ENCODE data around the gene NAPB. TPM values are rescaled to one million over a fixed set of nuclear protein-coding genes. Genes with fewer than 3 reads are reported as not detected.

The NAPB gene
- total RNA-seq, 4 donors from 2014 or later = 4.0 to 20.5 (median 12.0) TPM

DNA sequence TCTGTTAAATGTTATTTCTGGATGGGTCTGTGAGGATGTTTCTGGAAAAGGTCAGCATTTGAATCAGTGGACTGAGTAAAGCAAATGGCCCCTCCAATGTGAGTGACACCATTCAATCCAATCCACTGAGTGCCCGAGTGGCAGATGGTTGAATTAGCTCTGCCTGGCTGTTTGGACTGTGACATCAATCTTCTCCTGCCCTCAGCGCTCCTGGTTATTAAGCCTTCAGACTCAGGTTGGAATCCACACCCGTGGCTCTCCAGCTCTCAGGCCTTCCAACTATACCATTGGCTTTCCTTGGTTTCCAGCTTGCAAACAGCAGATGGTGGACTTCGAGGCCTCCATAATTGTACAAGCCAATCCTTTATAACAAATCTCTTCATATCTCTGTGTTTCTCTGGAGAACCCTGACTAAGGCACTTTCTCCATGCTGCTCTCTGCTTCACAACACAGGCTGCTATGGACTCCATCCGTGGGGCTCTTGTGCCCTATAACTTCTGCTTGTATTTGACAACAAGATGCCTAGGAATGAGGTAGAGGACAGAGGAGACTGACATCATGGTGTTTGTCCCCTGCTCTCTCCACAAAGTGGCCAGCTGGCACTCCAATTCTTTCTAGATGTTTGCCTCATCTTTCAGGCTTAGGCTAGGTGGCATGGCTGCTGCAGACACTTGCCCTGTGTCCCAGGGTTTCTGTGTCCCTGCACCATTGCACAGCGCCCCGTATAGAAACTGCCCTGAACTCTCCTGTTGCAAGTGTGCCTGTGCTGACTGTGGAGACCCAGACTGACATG lies 13.4 kb upstream of the NAPB start:
- Histone ChIP-seq H3K27me3 (no peaks in the 10 kb centered on the region), H3K9me3 (no peaks in the 10 kb centered on the region), H3K4me1 (peaks cover 0 to 7% (median 3%) of the 10 kb centered on the region in 4 donors), H3K27ac (no peak overlapping the region), H3K36me3 (no peaks in the 10 kb centered on the region), H3K4me3 (no peak overlapping the region)
- DNase-seq = no peak
- TF ChIP-seq POLR2AphosphoS5 (IDR thresholded peaks at IDR 0.05) (no peak), POLR2A (IDR thresholded peaks at IDR 0.05) (no peak), EP300 (IDR thresholded peaks at IDR 0.05; ENCODE audit: low read depth) (no peak)
- TF ChIP-seq, protein P1, sequence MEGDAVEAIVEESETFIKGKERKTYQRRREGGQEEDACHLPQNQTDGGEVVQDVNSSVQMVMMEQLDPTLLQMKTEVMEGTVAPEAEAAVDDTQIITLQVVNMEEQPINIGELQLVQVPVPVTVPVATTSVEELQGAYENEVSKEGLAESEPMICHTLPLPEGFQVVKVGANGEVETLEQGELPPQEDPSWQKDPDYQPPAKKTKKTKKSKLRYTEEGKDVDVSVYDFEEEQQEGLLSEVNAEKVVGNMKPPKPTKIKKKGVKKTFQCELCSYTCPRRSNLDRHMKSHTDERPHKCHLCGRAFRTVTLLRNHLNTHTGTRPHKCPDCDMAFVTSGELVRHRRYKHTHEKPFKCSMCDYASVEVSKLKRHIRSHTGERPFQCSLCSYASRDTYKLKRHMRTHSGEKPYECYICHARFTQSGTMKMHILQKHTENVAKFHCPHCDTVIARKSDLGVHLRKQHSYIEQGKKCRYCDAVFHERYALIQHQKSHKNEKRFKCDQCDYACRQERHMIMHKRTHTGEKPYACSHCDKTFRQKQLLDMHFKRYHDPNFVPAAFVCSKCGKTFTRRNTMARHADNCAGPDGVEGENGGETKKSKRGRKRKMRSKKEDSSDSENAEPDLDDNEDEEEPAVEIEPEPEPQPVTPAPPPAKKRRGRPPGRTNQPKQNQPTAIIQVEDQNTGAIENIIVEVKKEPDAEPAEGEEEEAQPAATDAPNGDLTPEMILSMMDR (IDR thresholded peaks at IDR 0.05) = no peak
- intact Hi-C loops (cut with DNase I; ENCODE audit: low total_unique reads) (no loop called here), in situ Hi-C loops (cut with MboI; ENCODE audit: low pct_ligation_motif_present in 1 of 4, low pct_unique_long_range_greater_than_20kb in 1 of 4, low sequenced_read_pairs in 3 of 4) (loop anchor here in 1 of 4 donors (25.0 kb wide), 1 partner anchor 178 kb away; the partner anchor contains the start of gene CST9)
- 84% methylated on average over 3 to 7 of the region's 7 CpGs for WGBS, 2 donors (ENCODE audit: low coverage in 1 of 2)

DNA sequence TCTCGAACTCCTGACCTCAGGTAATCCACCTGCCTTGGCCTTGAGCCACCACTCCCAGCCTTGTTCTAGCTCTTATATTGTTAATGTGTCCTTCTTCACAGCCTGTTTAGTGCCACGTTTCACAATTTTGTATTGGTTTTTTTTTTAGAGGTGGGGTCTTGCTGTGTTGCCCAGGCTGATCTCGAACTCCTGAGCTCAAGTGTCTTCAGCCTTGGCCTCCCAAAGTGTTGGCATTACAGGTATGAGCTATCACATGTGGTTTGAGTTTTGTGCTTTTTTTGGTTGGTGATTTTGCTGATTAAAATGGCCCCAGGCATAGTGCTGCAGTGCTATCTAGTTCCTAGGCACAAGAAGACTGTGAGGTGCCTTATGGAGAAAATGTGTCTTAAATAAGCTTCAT lies 12.3 kb upstream of the NAPB start:
- Histone ChIP-seq H3K4me1 (peaks cover 0 to 7% (median 3%) of the 10 kb centered on the region in 4 donors), H3K27ac (no peak overlapping the region), H3K27me3 (no peaks in the 10 kb centered on the region), H3K4me3 (no peak overlapping the region), H3K36me3 (no peaks in the 10 kb centered on the region), H3K9me3 (no peaks in the 10 kb centered on the region)
- in situ Hi-C loops (cut with MboI; ENCODE audit: low pct_ligation_motif_present in 1 of 4, low pct_unique_long_range_greater_than_20kb in 1 of 4, low sequenced_read_pairs in 3 of 4) = loop anchor here in 1 of 4 donors (25.0 kb wide), 1 partner anchor 179 kb away; the partner anchor contains the start of gene CST9
- 60 to 73% methylated on average over 2 to 3 of the region's 3 CpGs for whole genome bisulfite sequencing, 2 donors (ENCODE audit: low coverage in 1 of 2)
- no peak for DNase-seq
- intact Hi-C loops (cut with DNase I; ENCODE audit: low total_unique reads) = no loop called here
- TF ChIP-seq, protein P1 (IDR thresholded peaks at IDR 0.05) = no peak
- TF ChIP-seq POLR2AphosphoS5 (IDR thresholded peaks at IDR 0.05) = no peak
- TF ChIP-seq POLR2A (IDR thresholded peaks at IDR 0.05) = no peak
- no peak for TF ChIP-seq EP300 (IDR thresholded peaks at IDR 0.05; ENCODE audit: low read depth)

DNA sequence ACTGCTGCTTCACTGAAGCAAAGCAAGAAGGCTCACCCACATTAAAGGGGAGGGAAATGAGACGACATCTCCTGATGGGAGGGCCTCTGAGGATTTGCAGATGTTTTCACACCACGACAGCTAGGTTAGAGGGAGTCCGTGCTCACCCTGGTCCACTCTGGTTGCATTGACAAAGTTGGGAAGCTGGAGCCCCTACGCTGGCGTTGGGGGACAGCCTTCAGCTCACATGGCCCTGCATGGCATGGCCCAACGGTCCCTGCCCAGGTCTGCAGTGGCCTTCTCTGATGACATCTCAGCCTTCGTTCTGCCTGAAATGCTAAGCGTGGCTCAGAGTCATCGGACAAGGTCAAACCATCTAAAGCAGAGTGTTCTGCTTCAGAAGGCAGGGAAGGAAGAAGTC lies 3.8 kb upstream of the NAPB start:
- H3K4me1 ChIP-seq = peaks cover 0 to 7% (median 2%) of the 10 kb centered on the region in 4 donors
- whole genome bisulfite sequencing, 2 donors (ENCODE audit: low coverage in 1 of 2) = 88% methylated on average over 9 of the region's 9 CpGs; no CpG with 5 or more reads in 1 of the 2 donors
- H3K9me3 ChIP-seq = no peaks in the 10 kb centered on the region
- no peaks in the 10 kb centered on the region for H3K27me3 ChIP-seq
- TF ChIP-seq, protein P1 (IDR thresholded peaks at IDR 0.05) = no peak
- TF ChIP-seq POLR2A (IDR thresholded peaks at IDR 0.05) = no peak
- no peak for TF ChIP-seq EP300 (IDR thresholded peaks at IDR 0.05; ENCODE audit: low read depth)
- no peak for TF ChIP-seq POLR2AphosphoS5 (IDR thresholded peaks at IDR 0.05)
- no peak for DNase-seq
- no peak overlapping the region for H3K4me3 ChIP-seq
- in situ Hi-C loops (cut with MboI; ENCODE audit: low pct_ligation_motif_present in 1 of 4, low pct_unique_long_range_greater_than_20kb in 1 of 4, low sequenced_read_pairs in 3 of 4) = loop anchor here in 1 of 4 donors (25.0 kb wide), 1 partner anchor 187 kb away; the partner anchor contains the start of gene CST9
- intact Hi-C loops (cut with DNase I; ENCODE audit: low total_unique reads) = no loop called here
- no peaks in the 10 kb centered on the region for H3K36me3 ChIP-seq
- no peak overlapping the region for H3K27ac ChIP-seq

DNA sequence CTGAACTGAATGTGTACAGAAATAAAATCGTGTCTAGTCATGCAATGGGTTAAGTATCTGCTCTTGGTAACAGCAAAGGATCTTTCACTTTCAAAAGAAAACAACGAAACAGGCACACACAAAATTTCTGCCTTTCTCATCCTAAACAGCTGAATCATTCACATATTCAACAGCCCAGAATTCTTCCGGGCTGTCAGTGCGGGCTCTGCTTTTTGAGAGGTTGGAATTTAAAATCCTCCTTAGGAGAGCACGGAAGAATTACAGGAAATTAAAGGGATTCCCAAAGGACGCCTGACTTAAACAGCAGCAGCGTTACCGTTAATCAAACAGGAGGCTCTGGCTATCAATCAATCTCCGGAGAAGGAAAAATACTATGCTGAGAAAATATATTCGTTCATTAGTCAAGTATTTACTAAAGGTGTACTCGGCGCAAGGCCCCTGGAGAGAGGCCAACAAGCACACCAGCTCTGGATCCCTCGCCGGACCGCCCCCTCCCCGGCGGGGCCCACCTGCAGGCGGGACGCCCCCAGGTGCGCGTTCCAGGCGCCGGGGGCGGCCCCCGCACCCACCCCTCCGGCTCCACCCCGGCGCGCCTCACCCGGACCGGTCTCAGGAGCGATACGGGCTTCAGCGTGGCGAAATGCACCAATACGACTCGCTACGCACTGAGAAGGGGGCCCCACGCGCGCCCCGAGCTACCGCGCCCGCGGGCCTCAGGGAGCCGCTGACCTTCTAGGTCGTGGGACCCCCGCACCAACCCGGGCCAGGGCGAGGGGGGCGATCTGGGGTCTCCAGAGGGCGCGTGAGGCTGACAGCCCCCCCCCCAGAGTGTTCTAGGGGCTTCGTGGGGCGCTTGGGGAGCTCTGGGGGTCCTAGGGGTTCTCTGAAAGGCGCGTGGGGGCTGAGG lies 1.0 kb downstream of the NAPB start:
- in situ Hi-C loops (cut with MboI; ENCODE audit: low pct_ligation_motif_present in 1 of 4, low pct_unique_long_range_greater_than_20kb in 1 of 4, low sequenced_read_pairs in 3 of 4) (no loop called here), intact Hi-C loops (cut with DNase I; ENCODE audit: low total_unique reads) (loop anchor here (10.0 kb wide), 1 partner anchor 55 kb away; the partner anchor contains the start of gene GZF1)
- Histone ChIP-seq H3K4me1 (peaks cover 0 to 48% (median 10%) of the 10 kb centered on the region in 4 donors), H3K4me3 (peak overlapping the region; percentile 92 to 100 (median 94)), H3K9me3 (no peaks in the 10 kb centered on the region), H3K27me3 (no peaks in the 10 kb centered on the region), H3K36me3 (no peaks in the 10 kb centered on the region), H3K27ac (peak overlapping the region; percentile 82 to 93 (median 90))
- 1 to 4% methylated on average over 9 to 37 of the region's 58 CpGs for WGBS, 2 donors (ENCODE audit: low coverage in 1 of 2)
- TF ChIP-seq POLR2A (IDR thresholded peaks at IDR 0.05) (no peak), POLR2AphosphoS5 (IDR thresholded peaks at IDR 0.05) (peak in 1 of 3 donors; percentile 9)
- peak; percentile 57 for DNase-seq

All from transverse colon (tissue), 4 donors.